ENCODE measurements around the gene ZNF304.

DNA sequence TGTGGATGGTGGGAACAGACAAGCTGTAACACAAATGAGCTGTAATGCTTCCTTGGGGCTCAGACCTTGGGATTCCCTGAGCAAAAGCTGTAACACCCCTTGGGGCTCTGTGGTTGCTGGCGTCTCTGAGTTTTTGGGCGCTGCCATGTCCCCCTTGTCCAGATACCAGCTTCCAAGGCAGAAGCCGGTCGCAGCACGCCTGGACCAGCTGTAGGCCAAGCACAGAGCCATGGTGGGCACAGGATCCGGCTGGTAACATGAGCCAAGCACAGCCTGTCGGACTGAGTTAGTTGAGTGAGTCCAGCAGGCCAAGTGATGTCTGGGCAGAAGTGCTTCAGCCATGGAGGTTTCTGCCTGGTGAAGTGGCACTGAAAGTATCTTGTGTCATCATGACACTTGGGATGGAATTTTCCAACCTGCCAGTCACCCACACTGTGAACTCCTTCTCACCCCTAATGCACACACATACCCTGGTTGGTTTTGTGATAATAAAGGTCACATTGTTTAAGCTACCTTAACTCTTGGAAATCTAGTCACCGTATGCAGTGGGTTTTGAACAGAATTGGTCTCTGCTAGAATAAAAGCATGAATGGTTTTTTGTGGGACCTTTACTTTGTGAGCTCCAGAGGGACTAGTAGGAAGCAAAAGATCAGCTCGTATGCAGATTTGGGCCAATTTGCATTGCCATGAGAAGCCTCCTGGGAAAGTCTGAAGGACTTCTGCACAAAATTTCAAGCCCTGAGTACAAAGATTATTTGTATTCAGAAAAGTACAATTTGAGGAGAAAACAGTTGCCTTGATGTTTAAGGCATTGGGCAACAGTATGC lies 52.9 kb downstream of the ZNF304 start:
- TF ChIP-seq, protein P1, sequence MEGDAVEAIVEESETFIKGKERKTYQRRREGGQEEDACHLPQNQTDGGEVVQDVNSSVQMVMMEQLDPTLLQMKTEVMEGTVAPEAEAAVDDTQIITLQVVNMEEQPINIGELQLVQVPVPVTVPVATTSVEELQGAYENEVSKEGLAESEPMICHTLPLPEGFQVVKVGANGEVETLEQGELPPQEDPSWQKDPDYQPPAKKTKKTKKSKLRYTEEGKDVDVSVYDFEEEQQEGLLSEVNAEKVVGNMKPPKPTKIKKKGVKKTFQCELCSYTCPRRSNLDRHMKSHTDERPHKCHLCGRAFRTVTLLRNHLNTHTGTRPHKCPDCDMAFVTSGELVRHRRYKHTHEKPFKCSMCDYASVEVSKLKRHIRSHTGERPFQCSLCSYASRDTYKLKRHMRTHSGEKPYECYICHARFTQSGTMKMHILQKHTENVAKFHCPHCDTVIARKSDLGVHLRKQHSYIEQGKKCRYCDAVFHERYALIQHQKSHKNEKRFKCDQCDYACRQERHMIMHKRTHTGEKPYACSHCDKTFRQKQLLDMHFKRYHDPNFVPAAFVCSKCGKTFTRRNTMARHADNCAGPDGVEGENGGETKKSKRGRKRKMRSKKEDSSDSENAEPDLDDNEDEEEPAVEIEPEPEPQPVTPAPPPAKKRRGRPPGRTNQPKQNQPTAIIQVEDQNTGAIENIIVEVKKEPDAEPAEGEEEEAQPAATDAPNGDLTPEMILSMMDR (conservative IDR thresholded peaks at IDR 0.05; ENCODE audit: low read depth, low read length) = no peak
- TF ChIP-seq RAD21 (IDR thresholded peaks at IDR 0.05; ENCODE audit: low read length) (no peak), MXI1 (IDR thresholded peaks at IDR 0.05; ENCODE audit: borderline replicate concordance, low read depth, low read length) (no peak), RFX5 (IDR thresholded peaks at IDR 0.05; ENCODE audit: low read depth, low read length) (no peak), SMC3 (IDR thresholded peaks at IDR 0.05; ENCODE audit: low read depth, low read length) (no peak), POLR2A (IDR thresholded peaks at IDR 0.05; ENCODE audit: low read depth, low read length) (no peak), MAZ (IDR thresholded peaks at IDR 0.05; ENCODE audit: borderline replicate concordance, low read depth, low read length) (no peak), USF2 (IDR thresholded peaks at IDR 0.05; ENCODE audit: low read depth, low read length) (no peak), FOS (IDR thresholded peaks at IDR 0.05; ENCODE audit: low read depth, low read length) (no peak), CEBPB (IDR thresholded peaks at IDR 0.05; ENCODE audit: low read depth, low read length) (no peak), RCOR1 (IDR thresholded peaks at IDR 0.05; ENCODE audit: insufficient replicate concordance, low read length) (no peak)
- TF ChIP-seq, protein P2, sequence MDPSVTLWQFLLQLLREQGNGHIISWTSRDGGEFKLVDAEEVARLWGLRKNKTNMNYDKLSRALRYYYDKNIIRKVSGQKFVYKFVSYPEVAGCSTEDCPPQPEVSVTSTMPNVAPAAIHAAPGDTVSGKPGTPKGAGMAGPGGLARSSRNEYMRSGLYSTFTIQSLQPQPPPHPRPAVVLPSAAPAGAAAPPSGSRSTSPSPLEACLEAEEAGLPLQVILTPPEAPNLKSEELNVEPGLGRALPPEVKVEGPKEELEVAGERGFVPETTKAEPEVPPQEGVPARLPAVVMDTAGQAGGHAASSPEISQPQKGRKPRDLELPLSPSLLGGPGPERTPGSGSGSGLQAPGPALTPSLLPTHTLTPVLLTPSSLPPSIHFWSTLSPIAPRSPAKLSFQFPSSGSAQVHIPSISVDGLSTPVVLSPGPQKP (IDR thresholded peaks at IDR 0.05; ENCODE audit: borderline replicate concordance, low read depth, low read length) = no peak

Data from IMR-90 (cell line).